Endometrial microvascular endothelial cells (primary cell): ENCODE data around the gene MYT1. TPM values are rescaled to one million over a fixed set of nuclear protein-coding genes. Genes with fewer than 3 reads are reported as not detected.
"Not testable (repeated sequence)": the region's sequence is repeated elsewhere in the genome, so short reads cannot be mapped to it uniquely, and the experiment has no call there.

Source experiments
- in situ Hi-C: cut with HindIII; loops from 2 replicates; pipeline ENCODE4 v1.10.0; 2017; ENCODE audit warnings: low sequenced_read_pairs, low pct_unique_long_range_greater_than_20kb; ENCODE audit errors: inconsistent ontology term
- total RNA-seq: library from RNA; depleted of rRNA; stranded (reverse); fragments of >200 nt; gene quantifications from one replicate; pipeline ENCODE4 v1.2.3, GENCODE V29; 2015; ENCODE audit errors: inconsistent ontology term

Gene MYT1
- total RNA-seq, 1 donor from 2014 or later, result not detected

- in situ Hi-C loops, result no loop called here
Measured at GRCh38 chr20:64271636-64272035, 107.4 kb downstream of the MYT1 start.

- in situ Hi-C loops, result no loop called here
Measured at GRCh38 chr20:64273109-64273508, 108.9 kb downstream of the MYT1 start.

- in situ Hi-C loops, result no loop called here
Measured at GRCh38 chr20:64276817-64277216, 112.6 kb downstream of the MYT1 start.

- in situ Hi-C loops, result no loop called here
Measured at GRCh38 chr20:64277571-64278316, 113.5 kb downstream of the MYT1 start.

DNA sequence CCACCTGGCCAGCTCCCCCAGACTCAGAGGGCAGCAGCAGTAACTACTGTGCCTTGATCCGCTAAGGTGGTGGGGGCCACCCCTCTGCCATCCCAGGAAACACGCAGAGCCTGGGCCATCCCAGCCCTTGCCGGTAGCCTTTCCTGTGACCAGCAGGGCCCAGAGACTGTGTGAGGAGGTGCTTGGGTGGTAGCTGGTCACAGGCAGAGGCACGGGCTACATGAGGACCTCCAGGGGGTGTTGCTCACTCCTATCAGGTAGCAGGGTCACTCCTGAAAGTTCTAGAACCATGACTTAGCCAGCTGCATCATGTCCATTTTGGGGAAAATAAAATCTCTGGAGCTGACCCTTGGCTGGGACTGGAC lies 114.0 kb downstream of the MYT1 start:
- in situ Hi-C loops, result no loop called here

- in situ Hi-C loops, result no loop called here
Measured at GRCh38 chr20:64279826-64280459, 115.7 kb downstream of the MYT1 start.

DNA sequence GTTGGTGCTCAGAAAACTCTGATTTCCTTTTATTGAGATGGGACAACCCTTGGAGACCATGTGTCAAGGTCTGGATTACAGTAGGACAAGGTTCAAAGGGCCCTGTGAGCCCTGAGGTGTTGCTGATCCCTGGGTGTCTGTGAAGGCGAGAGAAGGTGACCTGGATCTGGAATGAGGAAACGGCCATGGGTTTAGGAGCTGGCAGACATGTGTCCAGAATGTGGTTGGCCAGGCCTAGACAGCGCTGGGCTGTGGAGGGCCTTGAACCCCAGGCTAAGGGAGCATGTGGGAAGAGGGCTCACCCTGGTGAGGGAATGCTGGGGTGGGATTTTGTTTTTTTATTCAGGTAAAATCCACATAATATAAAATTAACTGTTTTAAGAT lies 116.2 kb downstream of the MYT1 start:
- in situ Hi-C loops, result no loop called here

GRCh38 chr20:64283646-64284045 lies 119.4 kb downstream of the MYT1 start:
- in situ Hi-C loops, result no loop called here

DNA sequence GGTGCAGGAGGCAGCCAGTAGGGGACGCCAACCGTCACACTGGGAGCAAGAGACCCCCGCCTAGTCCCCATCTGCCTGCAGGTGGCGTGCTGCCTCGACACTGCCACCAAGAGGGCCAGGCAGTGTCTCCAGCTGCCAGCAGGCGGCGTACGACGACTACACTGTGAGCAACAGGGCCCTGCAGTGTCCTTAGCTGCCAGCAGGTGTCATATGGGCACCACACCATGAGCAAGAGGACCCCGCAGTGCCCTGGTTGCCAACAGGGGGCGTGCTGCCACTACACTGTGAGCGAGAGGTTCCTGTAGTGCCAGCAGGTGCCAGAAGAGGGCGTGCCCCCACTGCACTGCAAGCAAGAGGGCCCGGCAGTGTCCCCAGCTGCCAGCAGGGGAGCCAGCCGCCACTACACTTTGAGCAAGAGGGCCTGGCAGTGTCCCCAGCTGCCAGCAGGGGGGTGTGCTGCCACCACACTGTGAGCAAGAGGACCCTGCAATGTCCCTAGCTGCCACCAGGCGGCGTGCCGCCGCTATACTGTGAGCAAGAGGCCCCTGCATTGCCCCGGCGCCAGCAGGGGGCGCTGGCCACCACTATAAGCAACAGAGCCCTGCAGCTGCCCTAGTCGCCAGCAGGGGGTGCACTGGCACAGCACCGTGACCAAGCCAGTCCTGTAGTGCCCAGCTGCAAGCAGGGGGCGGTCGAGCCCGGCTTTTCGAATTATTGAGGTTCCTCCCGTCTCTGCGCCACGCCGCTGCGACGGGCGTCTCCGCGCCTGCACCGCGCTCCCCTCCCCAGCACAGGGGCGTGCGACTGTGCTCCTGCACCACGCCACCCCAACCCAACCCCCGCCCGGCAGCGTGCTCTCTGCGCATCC lies 121.6 kb downstream of the MYT1 start:
- in situ Hi-C loops, result not testable (repeated sequence)

DNA sequence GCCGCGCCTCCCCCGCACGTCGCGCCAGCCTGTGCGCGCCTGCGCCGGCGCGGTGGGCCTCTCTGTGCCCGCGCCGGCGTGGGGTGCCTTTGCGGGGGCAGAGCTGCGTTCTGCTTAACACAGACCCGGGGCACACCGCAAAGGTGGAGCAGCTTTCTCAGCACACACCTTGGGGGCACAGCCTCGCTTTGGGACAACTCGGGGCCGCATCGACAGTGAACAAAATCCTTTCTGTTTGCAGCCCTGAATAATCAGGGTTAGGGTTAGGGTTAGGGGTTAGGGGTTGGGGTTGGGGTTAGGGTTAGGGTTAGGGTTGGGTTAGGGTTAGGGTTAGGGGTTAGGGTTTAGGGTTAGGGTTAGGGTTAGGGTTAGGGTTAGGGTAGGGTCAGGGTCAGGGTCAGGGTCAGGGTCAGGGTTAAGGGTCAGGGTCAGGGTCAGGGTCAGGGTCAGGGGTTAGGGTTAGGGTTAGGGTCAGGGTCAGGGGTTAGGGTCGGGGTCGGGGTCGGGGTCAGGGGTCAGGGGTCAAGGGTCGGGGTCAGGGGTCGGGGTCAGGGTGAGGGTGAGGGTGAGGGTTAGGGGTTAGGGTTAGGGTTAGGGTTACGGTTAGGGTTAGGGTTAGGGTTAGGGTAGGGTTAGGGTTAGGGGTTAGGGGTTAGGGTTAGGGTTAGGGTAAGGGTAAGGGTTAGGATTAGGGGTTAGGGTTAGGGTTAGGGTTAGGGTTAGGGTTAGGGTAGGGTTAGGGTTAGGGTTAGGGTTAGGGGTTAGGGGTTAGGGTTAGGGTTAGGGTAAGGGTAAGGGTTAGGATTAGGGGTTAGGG lies 122.4 kb downstream of the MYT1 start:
- in situ Hi-C loops, result not testable (repeated sequence)

DNA sequence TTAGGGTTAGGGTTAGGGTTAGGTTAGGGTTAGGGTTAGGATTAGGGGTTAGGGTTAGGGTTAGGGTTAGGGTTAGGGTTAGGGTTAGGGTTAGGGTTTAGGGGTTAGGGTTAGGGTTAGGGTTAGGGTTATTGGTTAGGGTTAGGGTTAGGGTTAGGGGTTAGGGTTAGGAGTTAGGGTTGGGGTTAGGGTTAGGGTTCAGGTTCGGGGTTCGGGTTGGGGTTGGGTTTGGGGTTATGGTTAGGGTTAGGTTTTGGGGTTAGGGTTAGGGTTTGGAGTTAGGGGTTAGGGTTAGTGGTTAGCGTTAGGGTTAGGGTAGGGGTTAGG lies 123.0 kb downstream of the MYT1 start:
- in situ Hi-C loops, result not testable (repeated sequence)

Other genes with a start within 250 kb of the MYT1 start
- gene UCKL1, start 208.0 kb upstream of the MYT1 start, total RNA-seq, result 19.3 TPM
- 18.3 TPM for gene ZNF512B, start 194.5 kb upstream of the MYT1 start, total RNA-seq
- gene SAMD10, start 184.8 kb upstream of the MYT1 start, total RNA-seq, result 0.09 TPM
- 46.9 TPM for gene PRPF6, start 183.3 kb upstream of the MYT1 start, total RNA-seq
- gene C20orf204, start 128.3 kb upstream of the MYT1 start, total RNA-seq, result 0.93 TPM
- 0.37 TPM for gene SOX18, start 114.8 kb upstream of the MYT1 start, total RNA-seq
- gene TCEA2, start 101.3 kb upstream of the MYT1 start, total RNA-seq, result 7.2 TPM
- gene RGS19, start 84.9 kb upstream of the MYT1 start, total RNA-seq, result 10.8 TPM
- gene OPRL1, start 84.4 kb upstream of the MYT1 start, total RNA-seq, result not detected
- not detected for gene LKAAEAR1, start 80.1 kb upstream of the MYT1 start, total RNA-seq
- gene NPBWR2, start 56.9 kb upstream of the MYT1 start, total RNA-seq, result not detected
- 33.6 TPM for gene PCMTD2, start 91.3 kb downstream of the MYT1 start, total RNA-seq